ENCODE results near the gene PHPT1.

DNA sequence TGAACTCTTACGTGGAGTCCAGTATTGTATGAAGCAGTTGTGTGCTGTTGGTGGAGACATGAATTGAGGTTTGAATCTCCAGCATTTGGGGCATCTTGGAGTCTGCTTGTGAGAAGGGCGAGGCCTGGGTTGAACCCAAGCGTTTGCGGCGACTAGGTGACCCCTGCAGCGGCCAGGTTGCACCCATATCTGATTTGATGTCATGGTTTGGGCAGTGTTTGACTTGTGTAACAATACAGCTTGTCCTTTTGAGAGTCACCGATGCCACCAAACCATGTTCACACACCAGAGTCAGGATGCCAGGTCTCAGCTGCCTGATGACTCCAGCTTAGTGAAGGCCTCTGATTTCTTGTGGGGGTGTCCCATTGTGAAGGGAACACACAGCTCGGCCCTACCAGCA, 39.2 kb downstream of the PHPT1 start:
- TF ChIP-seq, protein P1, sequence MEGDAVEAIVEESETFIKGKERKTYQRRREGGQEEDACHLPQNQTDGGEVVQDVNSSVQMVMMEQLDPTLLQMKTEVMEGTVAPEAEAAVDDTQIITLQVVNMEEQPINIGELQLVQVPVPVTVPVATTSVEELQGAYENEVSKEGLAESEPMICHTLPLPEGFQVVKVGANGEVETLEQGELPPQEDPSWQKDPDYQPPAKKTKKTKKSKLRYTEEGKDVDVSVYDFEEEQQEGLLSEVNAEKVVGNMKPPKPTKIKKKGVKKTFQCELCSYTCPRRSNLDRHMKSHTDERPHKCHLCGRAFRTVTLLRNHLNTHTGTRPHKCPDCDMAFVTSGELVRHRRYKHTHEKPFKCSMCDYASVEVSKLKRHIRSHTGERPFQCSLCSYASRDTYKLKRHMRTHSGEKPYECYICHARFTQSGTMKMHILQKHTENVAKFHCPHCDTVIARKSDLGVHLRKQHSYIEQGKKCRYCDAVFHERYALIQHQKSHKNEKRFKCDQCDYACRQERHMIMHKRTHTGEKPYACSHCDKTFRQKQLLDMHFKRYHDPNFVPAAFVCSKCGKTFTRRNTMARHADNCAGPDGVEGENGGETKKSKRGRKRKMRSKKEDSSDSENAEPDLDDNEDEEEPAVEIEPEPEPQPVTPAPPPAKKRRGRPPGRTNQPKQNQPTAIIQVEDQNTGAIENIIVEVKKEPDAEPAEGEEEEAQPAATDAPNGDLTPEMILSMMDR (IDR thresholded peaks at IDR 0.05) = no peak
- TF ChIP-seq POLR2AphosphoS5 (IDR thresholded peaks at IDR 0.05) = no peak
- no peak for TF ChIP-seq POLR2A (IDR thresholded peaks at IDR 0.05)
- TF ChIP-seq EP300 (IDR thresholded peaks at IDR 0.05) = no peak

Measured in stomach (tissue), 4 donors.